Ectodermal cell (in vitro differentiated cells): ENCODE measurements around the gene KRT9.

Experiments
- H3K27ac ChIP-seq: 2 replicates; pipeline ENCODE4 v1.7.0; 2013; ENCODE audit warnings: mild to moderate bottlenecking, low read depth, low read length; ENCODE audit not compliant: insufficient read depth, poor library complexity, severe bottlenecking
- H3K27me3 ChIP-seq: 2 replicates; pipeline ENCODE4 v1.7.0; 2013; ENCODE audit warnings: mild to moderate bottlenecking, low read length; ENCODE audit not compliant: insufficient read depth, control insufficient read depth, poor library complexity, severe bottlenecking
- H3K36me3 ChIP-seq: one replicate; pipeline ENCODE4 v1.7.0; 2013; ENCODE audit warnings: low read length; ENCODE audit not compliant: control insufficient read depth, insufficient read depth
- H3K4me1 ChIP-seq: one replicate; pipeline ENCODE4 v1.7.0; 2013; ENCODE audit warnings: low read length; ENCODE audit not compliant: control insufficient read depth, insufficient read depth
- H3K4me3 ChIP-seq: 2 replicates; pipeline ENCODE4 v1.7.0; 2013; ENCODE audit warnings: low read depth, low read length, control low read depth; ENCODE audit not compliant: insufficient read depth
- H3K9me3 ChIP-seq: 2 replicates; pipeline ENCODE4 v1.7.0; 2013; ENCODE audit warnings: mild to moderate bottlenecking, low read length, moderate library complexity; ENCODE audit not compliant: control insufficient read depth
- WGBS, 2 experiments: methylation state at CpG; one replicate each; pipeline ENCODE4 v1.1.7; 2013; ENCODE audit warnings: missing lambda C conversion rate in 2 of 2; 5-methylcytosine and 5-hydroxymethylcytosine counted together

Gene KRT9

DNA sequence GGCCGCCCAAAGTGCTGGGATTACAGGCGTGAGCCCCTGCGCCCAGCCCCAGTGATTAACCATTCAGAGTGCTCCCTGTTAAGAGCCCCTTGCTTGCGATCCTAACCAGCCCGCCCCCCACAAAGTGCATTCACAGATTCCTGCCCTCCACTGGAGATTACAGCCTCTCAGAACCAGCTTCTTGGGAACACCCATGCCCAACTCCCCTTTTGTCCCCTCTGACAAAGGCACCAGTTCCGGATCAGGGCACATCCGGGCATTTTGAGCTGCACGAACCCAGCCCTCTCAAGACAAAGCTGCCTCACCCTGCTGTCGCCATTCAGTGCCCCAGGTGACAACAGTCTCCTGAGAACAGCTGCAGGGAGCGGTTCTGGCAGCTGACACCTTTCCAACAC, 42.9 kb downstream of the KRT9 start:
- no peaks in the 10 kb centered on the region for H3K9me3 ChIP-seq
- H3K27me3 ChIP-seq: peaks cover 16% of the 10 kb centered on the region
- H3K36me3 ChIP-seq: peaks cover 12% of the 10 kb centered on the region
- H3K4me3 ChIP-seq: no peak overlapping the region
- no peak overlapping the region for H3K27ac ChIP-seq
- WGBS, 2 experiments: 48 to 63% methylated on average over 10 of the region's 10 CpGs
- peaks cover 21% of the 10 kb centered on the region for H3K4me1 ChIP-seq

DNA sequence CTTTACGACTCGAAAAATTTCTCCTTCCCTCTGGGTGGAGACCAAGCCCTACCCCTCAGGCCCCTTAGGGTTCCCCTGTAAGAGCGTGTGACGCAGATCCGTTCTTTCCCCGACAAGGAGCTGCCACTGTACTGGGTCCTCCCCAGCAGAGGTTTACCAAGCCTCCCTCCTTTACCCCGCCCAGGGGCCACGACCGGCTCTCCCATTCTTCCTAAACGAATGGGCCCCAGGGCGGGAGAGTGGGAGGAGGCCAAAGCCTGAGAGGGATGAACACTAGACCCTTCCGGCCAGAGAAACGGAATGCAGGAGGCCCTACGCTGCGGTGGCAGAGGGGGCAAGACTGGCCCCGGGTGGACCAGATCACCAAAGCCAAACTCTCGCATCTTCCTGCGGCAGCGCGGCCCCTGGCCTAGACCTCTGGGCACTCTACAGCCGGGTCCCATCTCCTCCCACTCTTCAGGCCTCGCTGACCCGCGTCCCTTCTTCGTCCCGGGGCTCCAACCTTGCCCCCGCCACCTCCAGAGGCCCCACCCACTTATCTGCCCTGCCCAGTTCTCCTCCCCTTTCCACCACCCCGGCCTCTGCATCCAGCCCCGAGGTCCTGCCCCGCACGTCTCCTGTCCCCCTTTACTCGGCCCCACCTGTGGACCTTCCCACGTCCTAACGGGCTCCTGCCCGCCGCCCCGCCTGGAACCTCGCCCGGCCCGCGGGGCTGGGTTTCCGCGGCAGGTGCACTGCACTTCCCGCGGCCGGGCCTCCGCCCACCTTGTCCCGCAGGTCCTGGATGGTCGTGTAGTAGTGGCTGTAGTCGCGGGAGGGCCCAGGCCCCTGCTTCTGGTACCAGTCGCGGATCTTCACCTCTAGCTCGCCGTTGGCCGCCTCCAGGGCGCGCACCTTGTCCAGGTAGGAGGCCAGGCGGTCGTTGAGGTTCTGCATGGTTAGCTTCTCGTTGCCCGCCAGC, 44.5 kb downstream of the KRT9 start:
- H3K27ac ChIP-seq: peak overlapping the region; percentile 16
- 3 to 4% methylated on average over 62 of the region's 62 CpGs for WGBS, 2 experiments
- H3K27me3 ChIP-seq: peaks cover 16% of the 10 kb centered on the region

DNA sequence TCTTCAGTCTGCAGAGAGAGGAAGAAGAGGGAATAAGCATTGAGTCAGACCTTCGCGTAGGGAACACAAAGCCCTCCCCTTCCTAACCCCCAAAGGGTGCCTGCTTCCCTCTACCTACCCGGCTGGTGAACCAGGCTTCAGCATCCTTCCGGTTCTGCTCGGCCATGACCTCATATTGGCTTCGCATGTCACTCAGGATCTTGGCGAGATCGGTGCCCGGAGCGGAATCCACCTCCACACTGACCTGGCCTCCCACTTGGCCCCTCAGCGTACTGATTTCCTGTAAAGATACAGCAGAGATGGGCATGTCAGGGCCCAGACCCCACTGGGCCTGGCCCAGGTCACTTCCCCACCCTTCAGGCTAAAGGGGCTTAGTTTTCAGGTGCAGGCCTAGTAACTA, 47.6 kb downstream of the KRT9 start:
- Histone ChIP-seq H3K4me3 (no peak overlapping the region), H3K4me1 (peaks cover 26% of the 10 kb centered on the region), H3K9me3 (no peaks in the 10 kb centered on the region), H3K27ac (no peak overlapping the region), H3K27me3 (peaks cover 16% of the 10 kb centered on the region), H3K36me3 (peaks cover 24% of the 10 kb centered on the region)
- 94 to 96% methylated on average over 11 of the region's 11 CpGs for WGBS, 2 experiments

More for the DNA sequence above, 44.5 kb downstream of the KRT9 start:
- Histone ChIP-seq H3K4me3 (peak overlapping the region; percentile 86), H3K9me3 (no peaks in the 10 kb centered on the region), H3K4me1 (peaks cover 21% of the 10 kb centered on the region), H3K36me3 (peaks cover 24% of the 10 kb centered on the region)

DNA sequence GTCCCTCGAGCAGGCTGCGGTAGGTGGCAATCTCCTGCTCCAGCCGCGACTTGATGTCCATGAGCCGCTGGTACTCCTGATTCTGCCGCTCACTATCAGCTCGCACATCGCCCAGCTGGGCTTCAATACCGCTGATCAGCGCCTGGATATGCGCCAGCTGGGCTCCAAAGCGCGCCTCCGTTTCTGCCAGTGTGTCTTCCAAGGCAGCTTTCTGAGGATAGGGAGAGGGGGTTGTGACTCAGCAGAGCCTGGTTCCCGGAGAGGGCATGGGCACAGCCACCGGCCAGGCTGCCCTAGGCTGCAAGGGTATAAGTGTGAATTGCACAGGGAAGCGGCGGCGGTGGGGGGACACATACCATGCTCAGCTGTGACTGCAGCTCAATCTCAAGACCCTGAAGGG, 48.1 kb downstream of the KRT9 start:
- Histone ChIP-seq H3K9me3 (no peaks in the 10 kb centered on the region), H3K27ac (no peak overlapping the region), H3K4me1 (peaks cover 23% of the 10 kb centered on the region), H3K27me3 (peaks cover 16% of the 10 kb centered on the region), H3K4me3 (no peak overlapping the region), H3K36me3 (peaks cover 24% of the 10 kb centered on the region)
- 94 to 96% methylated on average over 19 of the region's 19 CpGs for WGBS, 2 experiments

DNA sequence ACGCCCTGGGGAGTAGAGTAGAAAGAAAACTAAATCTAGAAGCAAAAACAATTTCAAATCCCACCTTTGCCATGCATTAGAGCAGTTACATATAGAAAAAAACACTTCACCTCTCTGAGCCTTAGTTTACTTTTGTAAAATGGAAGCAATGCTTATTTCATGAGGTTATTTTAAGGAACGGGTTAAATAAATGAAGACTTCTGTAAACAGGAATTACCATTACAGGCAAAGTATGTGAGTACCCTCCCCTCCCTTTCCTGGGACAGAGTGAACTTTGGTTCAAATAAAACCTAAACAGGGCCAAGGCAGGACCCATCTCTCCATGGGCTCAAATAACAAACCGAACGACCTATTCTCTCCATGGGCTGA, 48.6 kb downstream of the KRT9 start:
- 87 to 96% methylated on average over 3 to 4 of the region's 4 CpGs for WGBS, 2 experiments
- no peaks in the 10 kb centered on the region for H3K9me3 ChIP-seq

GRCh38 chr17:41522301-41523224, 49.3 kb downstream of the KRT9 start:
- H3K36me3 ChIP-seq: peaks cover 24% of the 10 kb centered on the region
- WGBS, 2 experiments: 86 to 90% methylated on average over 12 of the region's 12 CpGs
- H3K9me3 ChIP-seq: no peaks in the 10 kb centered on the region
- no peak overlapping the region for H3K4me3 ChIP-seq
- H3K27ac ChIP-seq: no peak overlapping the region
- H3K27me3 ChIP-seq: peaks cover 6% of the 10 kb centered on the region
- peaks cover 17% of the 10 kb centered on the region for H3K4me1 ChIP-seq

More for the DNA sequence above, 48.6 kb downstream of the KRT9 start:
- H3K36me3 ChIP-seq: peaks cover 24% of the 10 kb centered on the region
- H3K4me1 ChIP-seq: peaks cover 18% of the 10 kb centered on the region
- H3K27me3 ChIP-seq: peaks cover 11% of the 10 kb centered on the region
- no peak overlapping the region for H3K4me3 ChIP-seq
- H3K27ac ChIP-seq: no peak overlapping the region

- H3K27me3 ChIP-seq: no peaks in the 10 kb centered on the region
- peaks cover 13% of the 10 kb centered on the region for H3K4me1 ChIP-seq
- H3K9me3 ChIP-seq: no peaks in the 10 kb centered on the region
- 66 to 67% methylated on average over 6 of the region's 6 CpGs for WGBS, 2 experiments
- H3K4me3 ChIP-seq: no peak overlapping the region
- H3K36me3 ChIP-seq: peaks cover 24% of the 10 kb centered on the region
- H3K27ac ChIP-seq: no peak overlapping the region
These were observed 50.1 kb downstream of the KRT9 start for GRCh38 chr17:41521574-41522261.

DNA sequence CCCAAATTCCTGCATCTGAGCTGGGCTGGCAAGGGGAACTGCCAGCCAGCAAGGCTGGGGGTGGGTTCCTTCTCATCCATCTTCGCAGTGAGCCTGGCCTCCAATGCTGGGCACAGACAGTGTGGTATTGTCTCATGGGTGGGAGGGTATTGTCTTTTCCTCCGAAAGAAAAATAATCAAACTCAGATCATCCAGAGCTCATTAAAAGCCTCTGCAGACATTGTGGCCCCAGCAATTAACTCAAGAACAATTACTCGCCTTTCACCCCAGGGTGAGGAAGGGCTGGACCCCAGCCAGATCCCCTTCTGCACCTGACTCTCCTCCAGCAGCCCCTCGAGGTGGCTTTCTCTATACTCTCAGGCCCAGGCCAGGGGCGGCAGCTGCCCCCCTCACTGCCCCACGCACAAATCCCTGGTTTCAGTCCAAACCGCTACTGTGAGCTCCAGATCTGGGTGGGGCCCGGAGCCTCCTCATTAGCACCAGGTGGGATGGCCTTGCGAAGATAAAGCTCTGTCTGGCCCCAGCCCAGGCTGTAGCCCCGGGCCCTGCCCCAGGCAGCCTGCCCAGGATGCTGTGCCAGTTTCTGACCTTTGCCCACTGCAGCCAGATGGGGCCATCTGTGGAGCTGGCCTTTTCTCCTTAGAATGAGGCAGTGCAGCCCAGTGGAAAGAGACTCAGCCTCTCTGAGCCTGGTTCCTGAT, 50.9 kb downstream of the KRT9 start:
- Histone ChIP-seq H3K27ac (no peak overlapping the region), H3K27me3 (no peaks in the 10 kb centered on the region), H3K4me1 (peaks cover 12% of the 10 kb centered on the region), H3K9me3 (no peaks in the 10 kb centered on the region), H3K36me3 (peaks cover 24% of the 10 kb centered on the region), H3K4me3 (no peak overlapping the region)
- 84 to 85% methylated on average over 10 of the region's 10 CpGs for WGBS, 2 experiments

GRCh38 chr17:41519501-41520224, 52.2 kb downstream of the KRT9 start:
- WGBS, 2 experiments: 69 to 74% methylated on average over 10 to 11 of the region's 11 CpGs
- no peaks in the 10 kb centered on the region for H3K27me3 ChIP-seq

More at GRCh38 chr17:41519501-41520224, 52.2 kb downstream of the KRT9 start:
- Histone ChIP-seq H3K27ac (no peak overlapping the region), H3K4me3 (no peak overlapping the region), H3K36me3 (peaks cover 17% of the 10 kb centered on the region), H3K9me3 (no peaks in the 10 kb centered on the region), H3K4me1 (peaks cover 12% of the 10 kb centered on the region)
